Stomach (tissue), 4 donors: ENCODE results near the gene DNAJC25.

ENCODE experiments used
- POLR2AphosphoS5 ChIP-seq, 3 donors: sonication (generic); formaldehyde crosslinking; IDR thresholded peaks; one replicate each; pipeline ENCODE4 v1.6.1; 2016; ENCODE audit warnings: antibody characterized with exemption in 3 of 3
- TF ChIP-seq, protein P1 (sequence below), 7 experiments: fragments of 450-650 bp in 4 of 7; fragments of 200-600 bp in 3 of 7; sonication (generic) in 3 of 7; IDR thresholded peaks; one replicate each; pipeline ENCODE4 v1.5.1; 2016 to 2019; ENCODE audit warnings: antibody characterized with exemption in 7 of 7, control low read depth in 2 of 7, mild to moderate bottlenecking in 1 of 7

DNA sequence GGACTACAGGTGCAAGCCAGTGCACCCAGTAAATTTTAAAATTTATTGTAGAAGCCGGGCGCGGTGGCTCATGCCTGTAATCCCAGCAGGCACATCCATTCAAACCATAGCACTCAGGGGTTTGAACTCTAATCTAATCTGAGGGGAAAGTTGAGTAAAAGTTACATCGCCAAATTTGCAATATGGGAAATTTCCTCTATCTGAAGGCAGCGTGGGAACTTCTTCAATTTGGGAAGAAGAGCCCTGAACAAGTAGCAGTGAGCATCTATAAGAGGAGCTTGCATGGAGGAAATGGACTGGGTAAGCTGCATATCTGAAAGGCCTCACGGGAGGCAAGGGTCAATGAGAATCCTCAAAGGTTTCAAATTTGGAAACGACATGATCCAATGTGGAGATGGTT lies 2.7 kb upstream of the DNAJC25 start:
- TF ChIP-seq, protein P1, sequence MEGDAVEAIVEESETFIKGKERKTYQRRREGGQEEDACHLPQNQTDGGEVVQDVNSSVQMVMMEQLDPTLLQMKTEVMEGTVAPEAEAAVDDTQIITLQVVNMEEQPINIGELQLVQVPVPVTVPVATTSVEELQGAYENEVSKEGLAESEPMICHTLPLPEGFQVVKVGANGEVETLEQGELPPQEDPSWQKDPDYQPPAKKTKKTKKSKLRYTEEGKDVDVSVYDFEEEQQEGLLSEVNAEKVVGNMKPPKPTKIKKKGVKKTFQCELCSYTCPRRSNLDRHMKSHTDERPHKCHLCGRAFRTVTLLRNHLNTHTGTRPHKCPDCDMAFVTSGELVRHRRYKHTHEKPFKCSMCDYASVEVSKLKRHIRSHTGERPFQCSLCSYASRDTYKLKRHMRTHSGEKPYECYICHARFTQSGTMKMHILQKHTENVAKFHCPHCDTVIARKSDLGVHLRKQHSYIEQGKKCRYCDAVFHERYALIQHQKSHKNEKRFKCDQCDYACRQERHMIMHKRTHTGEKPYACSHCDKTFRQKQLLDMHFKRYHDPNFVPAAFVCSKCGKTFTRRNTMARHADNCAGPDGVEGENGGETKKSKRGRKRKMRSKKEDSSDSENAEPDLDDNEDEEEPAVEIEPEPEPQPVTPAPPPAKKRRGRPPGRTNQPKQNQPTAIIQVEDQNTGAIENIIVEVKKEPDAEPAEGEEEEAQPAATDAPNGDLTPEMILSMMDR (IDR thresholded peaks at IDR 0.05) = no peak
- no peak for TF ChIP-seq POLR2AphosphoS5 (IDR thresholded peaks at IDR 0.05)
